K562 (cell line): Measurements from ENCODE around the gene DAGLA. TPM values are rescaled to one million over a fixed set of nuclear protein-coding genes. Genes with fewer than 3 reads are reported as not detected.

ENCODE experiments used
- CBX8 ChIP-seq: fragments of 200-600 bp; sonication (generic); IDR thresholded peaks from 2 replicates; pipeline ENCODE4 v1.6.1; 2012; ENCODE audit warnings: borderline replicate concordance, mixed run types, low read depth, mild to moderate bottlenecking, moderate library complexity, mixed read lengths, low read length, control low read depth, inconsistent platforms; ENCODE audit not compliant: poor library complexity, severe bottlenecking; ENCODE audit errors: extremely low read depth
- MBD1 ChIP-seq: fragments of 250-450 bp; sonication (Bioruptor Pico); IDR thresholded peaks from 2 replicates; pipeline ENCODE4 v1.8.0; 2022; ENCODE audit warnings: inconsistent platforms
- NEUROD1 ChIP-seq: fragments of 150-350 bp; IDR thresholded peaks from 2 replicates; pipeline ENCODE4 v1.6.1; 2014; ENCODE audit warnings: borderline replicate concordance, low read length, low read depth; ENCODE audit not compliant: partially characterized antibody
- NFXL1 ChIP-seq: fragments of 450-650 bp; formaldehyde crosslinking; IDR thresholded peaks from 2 replicates; pipeline ENCODE4 v1.4.0; 2021; ENCODE audit warnings: mild to moderate bottlenecking
- POLR3G ChIP-seq: IDR thresholded peaks from 2 replicates; pipeline ENCODE4 v1.6.1; 2011; ENCODE audit not compliant: insufficient read length, insufficient replicate concordance; ENCODE audit errors: extremely low read depth
- THAP12 ChIP-seq: fragments of 250-450 bp; sonication (Bioruptor Pico); IDR thresholded peaks from 2 replicates; pipeline ENCODE4 v1.9.0; 2021; ENCODE audit warnings: mild to moderate bottlenecking, inconsistent platforms
- ZBTB26 ChIP-seq: fragments of 450-650 bp; formaldehyde crosslinking; IDR thresholded peaks from 2 replicates; pipeline ENCODE4 v1.4.0; 2022; ENCODE audit warnings: missing genetic modification characterization
- ZHX1 ChIP-seq: fragments of 150-350 bp; conservative IDR thresholded peaks from 2 replicates; pipeline ENCODE4 v1.6.1; 2014; ENCODE audit warnings: low read length
- ZNF57 ChIP-seq: fragments of 450-650 bp; formaldehyde crosslinking; IDR thresholded peaks from 2 replicates; pipeline ENCODE4 v1.4.0; 2020; ENCODE audit warnings: mild to moderate bottlenecking, moderate library complexity
- polyA plus RNA-seq, 8 experiments: library from polyadenylated mRNA; depleted of rRNA in 4 of 8; stranded (reverse) in 5 of 8; unstranded in 3 of 8; fragments of >200 nt; fragmentation: Nextera tagmentation in 2 of 8; fragmentation: Illumina TruSeq in 1 of 8; extraction: Ambion mirVana in 2 of 8; extraction: Trizol in 1 of 8; gene quantifications; 2 replicates each; pipeline versions ENCODE4 v1.2.1 to v1.2.3, GENCODE V29; 2011 to 2014; ENCODE audit warnings: inconsistent platforms in 1 of 8, missing spikeins in 1 of 8
- total RNA-seq, 7 experiments: library from RNA; depleted of rRNA in 6 of 7; stranded (reverse); fragments of >200 nt in 6 of 7; fragmentation: Illumina TruSeq in 2 of 7; extraction: Trizol in 2 of 7; gene quantifications; 2 replicates each; pipeline versions ENCODE4 v1.2.1 to v1.2.3, GENCODE V29; 2011 to 2021; ENCODE audit warnings: low replicate concordance in 1 of 7

DAGLA gene
- total and polyA plus RNA-seq, 9 of the 15 experiments (the other 6 are each of a cell fraction or from before 2014, with no cell fraction given) = 0.03 to 0.16 (median 0.04) TPM; not detected in 4

- TF ChIP-seq ZHX1 (no peak), NEUROD1 (no peak), MBD1 (CRISPR knock-in tag) (no peak), CBX8 (no peak), THAP12 (no peak), NFXL1 (no peak), ZBTB26 (no peak), ZNF57 (CRISPR knock-in tag) (no peak), POLR3G (no peak)
These were observed 10.7 kb downstream of the DAGLA start (continued) for GRCh38 chr11:61690706-61691379.
